Adrenal gland (tissue), 5 donors: ENCODE results near the gene GFRA1.

Experiments used
- POLR2A ChIP-seq, 2 donors: fragments of 450-650 bp; IDR thresholded peaks; one replicate each; pipeline ENCODE4 v1.6.1; 2017; ENCODE audit warnings: antibody characterized with exemption in 2 of 2, mild to moderate bottlenecking in 2 of 2, moderate library complexity in 1 of 2
- TF ChIP-seq, protein P1 (sequence below), 6 experiments: fragments of 450-650 bp in 4 of 6; fragments of 200-600 bp in 2 of 6; sonication (generic) in 1 of 6; IDR thresholded peaks; 1 replicate in 5 of 6; 2 replicates in 1 of 6; pipeline versions ENCODE4 v1.5.1 to v1.8.0; 2016 to 2021; ENCODE audit warnings: antibody characterized with exemption in 6 of 6, mild to moderate bottlenecking in 2 of 6, moderate library complexity in 1 of 6
- donor health status: DM: no; HTN: no; CAD: no.

DNA sequence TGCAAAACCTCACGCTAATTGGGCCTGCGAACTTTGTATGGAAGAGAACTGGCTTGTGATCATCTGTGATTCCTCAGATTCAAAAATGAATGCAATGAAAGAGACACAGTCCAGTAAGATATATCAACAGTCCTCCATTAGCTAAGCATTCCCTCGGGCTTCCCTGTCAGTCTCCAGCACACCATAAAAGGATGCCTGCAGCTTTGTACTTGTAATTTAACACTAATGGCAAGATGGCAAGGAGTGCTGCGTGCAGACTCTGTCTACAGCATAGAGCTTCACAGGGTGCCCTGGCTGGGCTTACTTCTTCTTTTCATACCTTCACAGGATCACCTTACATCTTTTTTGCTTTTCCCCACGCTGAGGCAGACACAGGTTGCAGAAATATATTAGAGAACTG, 200.0 kb downstream of the GFRA1 start:
- TF ChIP-seq, protein P1, sequence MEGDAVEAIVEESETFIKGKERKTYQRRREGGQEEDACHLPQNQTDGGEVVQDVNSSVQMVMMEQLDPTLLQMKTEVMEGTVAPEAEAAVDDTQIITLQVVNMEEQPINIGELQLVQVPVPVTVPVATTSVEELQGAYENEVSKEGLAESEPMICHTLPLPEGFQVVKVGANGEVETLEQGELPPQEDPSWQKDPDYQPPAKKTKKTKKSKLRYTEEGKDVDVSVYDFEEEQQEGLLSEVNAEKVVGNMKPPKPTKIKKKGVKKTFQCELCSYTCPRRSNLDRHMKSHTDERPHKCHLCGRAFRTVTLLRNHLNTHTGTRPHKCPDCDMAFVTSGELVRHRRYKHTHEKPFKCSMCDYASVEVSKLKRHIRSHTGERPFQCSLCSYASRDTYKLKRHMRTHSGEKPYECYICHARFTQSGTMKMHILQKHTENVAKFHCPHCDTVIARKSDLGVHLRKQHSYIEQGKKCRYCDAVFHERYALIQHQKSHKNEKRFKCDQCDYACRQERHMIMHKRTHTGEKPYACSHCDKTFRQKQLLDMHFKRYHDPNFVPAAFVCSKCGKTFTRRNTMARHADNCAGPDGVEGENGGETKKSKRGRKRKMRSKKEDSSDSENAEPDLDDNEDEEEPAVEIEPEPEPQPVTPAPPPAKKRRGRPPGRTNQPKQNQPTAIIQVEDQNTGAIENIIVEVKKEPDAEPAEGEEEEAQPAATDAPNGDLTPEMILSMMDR (IDR thresholded peaks at IDR 0.05): no peak
- no peak for TF ChIP-seq POLR2A (IDR thresholded peaks at IDR 0.05)
